ENCODE measurements around the gene BFSP1.

The BFSP1 gene

GRCh38 chr20:17519606-17520285 lies 11.4 kb downstream of the BFSP1 start:
- no peak for DNase-seq

GRCh38 chr20:17518339-17519052 lies 12.7 kb downstream of the BFSP1 start:
- no peak for DNase-seq

- DNase-seq = no peak
Measured at GRCh38 chr20:17515053-17515452, 16.1 kb downstream of the BFSP1 start.

GRCh38 chr20:17513939-17514338 lies 17.2 kb downstream of the BFSP1 start:
- no peak for DNase-seq

- DNase-seq = no peak
Measured at GRCh38 chr20:17511401-17511800, 19.8 kb downstream of the BFSP1 start.

GRCh38 chr20:17510548-17510947 lies 20.6 kb downstream of the BFSP1 start:
- no peak for DNase-seq

GRCh38 chr20:17508756-17509155 lies 22.4 kb downstream of the BFSP1 start:
- no peak for DNase-seq

GRCh38 chr20:17507531-17507930 lies 23.6 kb downstream of the BFSP1 start:
- DNase-seq = no peak

- DNase-seq = no peak
Measured at GRCh38 chr20:17507032-17507431, 24.1 kb downstream of the BFSP1 start.

- no peak for DNase-seq
Measured at GRCh38 chr20:17505636-17506517, 25.3 kb downstream of the BFSP1 start.

GRCh38 chr20:17504898-17505635 lies 26.1 kb downstream of the BFSP1 start:
- no peak for DNase-seq

- no peak for DNase-seq
Measured at GRCh38 chr20:17504066-17504897, 26.9 kb downstream of the BFSP1 start.

- no peak for DNase-seq
Measured at GRCh38 chr20:17503301-17504065, 27.7 kb downstream of the BFSP1 start.

GRCh38 chr20:17502105-17502504 lies 29.1 kb downstream of the BFSP1 start:
- no peak for DNase-seq

GRCh38 chr20:17501701-17502100 lies 29.5 kb downstream of the BFSP1 start:
- DNase-seq = no peak

- DNase-seq = no peak
Measured at GRCh38 chr20:17500826-17501225, 30.4 kb downstream of the BFSP1 start.

GRCh38 chr20:17500271-17500670 lies 30.9 kb downstream of the BFSP1 start:
- DNase-seq = no peak

GRCh38 chr20:17499041-17499440 lies 32.1 kb downstream of the BFSP1 start:
- no peak for DNase-seq

GRCh38 chr20:17498641-17499040 lies 32.5 kb downstream of the BFSP1 start:
- no peak for DNase-seq

GRCh38 chr20:17497821-17498580 lies 33.2 kb downstream of the BFSP1 start:
- no peak for DNase-seq

Data from effector CD4-positive, alpha-beta T cell (primary cell).